ENCODE data around the gene CAP1.

The CAP1 gene

DNA sequence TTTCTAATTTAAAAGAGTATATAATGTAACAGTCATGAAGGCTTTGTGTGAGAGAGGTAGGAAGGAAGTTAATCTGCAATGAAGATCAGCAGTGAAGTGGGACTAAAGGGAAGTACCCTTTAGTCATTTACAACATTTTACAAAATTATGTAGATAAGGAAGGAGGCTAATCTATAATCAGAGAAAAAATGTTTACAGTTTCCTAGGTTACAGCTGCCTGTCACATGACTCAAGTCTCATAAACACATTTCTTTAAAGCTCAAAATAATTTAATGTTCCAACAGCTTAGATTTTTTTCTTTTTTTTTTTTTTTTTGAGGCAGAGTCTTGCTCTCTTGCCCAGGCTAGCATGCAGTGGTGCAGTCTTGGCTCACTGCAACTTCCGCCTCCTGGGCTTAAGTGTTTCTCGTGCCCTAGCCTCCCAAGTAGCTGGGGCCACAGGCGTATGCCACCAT is 26.2 kb upstream of the CAP1 start:
- no peak overlapping the region for H3K4me3 ChIP-seq (ENCODE audit: low read depth in 1 of 2, low read length in 2 of 2)
- no peaks in the 10 kb centered on the region for H3K9me3 ChIP-seq (ENCODE audit: control insufficient read depth in 1 of 2, low read length in 2 of 2)

DNA sequence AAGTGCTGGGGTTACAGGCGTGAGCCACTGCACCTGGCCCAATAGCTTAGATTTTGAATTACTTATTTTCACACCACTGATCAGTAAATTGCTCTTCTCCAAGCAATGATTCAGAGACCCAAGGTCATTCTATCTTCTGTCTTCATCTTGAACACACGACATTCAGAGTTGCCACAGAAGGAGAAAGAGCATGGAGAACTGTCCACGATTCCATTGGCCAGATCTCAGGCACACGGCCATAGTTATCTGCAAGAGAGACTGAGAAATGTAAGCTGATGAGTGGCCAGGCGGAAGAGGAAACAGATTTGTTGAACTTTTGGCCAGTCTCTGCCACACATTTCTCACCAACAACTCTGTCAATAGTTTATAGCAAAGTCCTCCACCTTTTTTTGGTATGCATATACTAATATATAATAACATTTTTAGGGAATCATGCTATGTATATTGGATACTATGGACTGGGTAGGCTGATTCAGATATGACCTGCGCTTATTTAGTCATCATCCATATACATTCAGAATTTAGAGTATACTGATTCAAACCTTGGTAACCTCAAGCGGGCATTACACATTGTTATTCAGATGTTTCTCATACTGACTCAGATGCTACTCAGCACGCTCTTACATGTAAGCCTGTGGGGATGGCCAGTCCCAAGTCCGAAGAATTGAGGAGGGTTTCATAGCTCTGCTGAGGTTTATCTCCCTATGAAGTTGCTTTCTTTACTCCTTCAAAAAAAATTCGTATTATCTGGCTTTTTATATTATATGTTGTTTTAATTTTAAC is 25.5 kb upstream of the CAP1 start:
- Histone ChIP-seq H3K4me1 (ENCODE audit: control insufficient read depth in 1 of 2, insufficient read depth in 2 of 2, low read length in 2 of 2) (no peaks in the 10 kb centered on the region), H3K27me3 (ENCODE audit: low read depth, low read length) (no peaks in the 10 kb centered on the region), H3K4me3 (ENCODE audit: low read depth in 1 of 2, low read length in 2 of 2) (no peak overlapping the region), H3K36me3 (ENCODE audit: control insufficient read depth in 1 of 2, insufficient read depth in 2 of 2, low read length in 2 of 2) (no peaks in the 10 kb centered on the region), H3K27ac (ENCODE audit: low read length) (no peak overlapping the region), H3K9me3 (ENCODE audit: control insufficient read depth in 1 of 2, low read length in 2 of 2) (no peaks in the 10 kb centered on the region)

More for the DNA sequence above, 26.2 kb upstream of the CAP1 start:
- no peaks in the 10 kb centered on the region for H3K27me3 ChIP-seq (ENCODE audit: low read depth, low read length)
- H3K27ac ChIP-seq (ENCODE audit: low read length): no peak overlapping the region
- H3K4me1 ChIP-seq (ENCODE audit: control insufficient read depth in 1 of 2, insufficient read depth in 2 of 2, low read length in 2 of 2): no peaks in the 10 kb centered on the region
- no peaks in the 10 kb centered on the region for H3K36me3 ChIP-seq (ENCODE audit: control insufficient read depth in 1 of 2, insufficient read depth in 2 of 2, low read length in 2 of 2)

DNA sequence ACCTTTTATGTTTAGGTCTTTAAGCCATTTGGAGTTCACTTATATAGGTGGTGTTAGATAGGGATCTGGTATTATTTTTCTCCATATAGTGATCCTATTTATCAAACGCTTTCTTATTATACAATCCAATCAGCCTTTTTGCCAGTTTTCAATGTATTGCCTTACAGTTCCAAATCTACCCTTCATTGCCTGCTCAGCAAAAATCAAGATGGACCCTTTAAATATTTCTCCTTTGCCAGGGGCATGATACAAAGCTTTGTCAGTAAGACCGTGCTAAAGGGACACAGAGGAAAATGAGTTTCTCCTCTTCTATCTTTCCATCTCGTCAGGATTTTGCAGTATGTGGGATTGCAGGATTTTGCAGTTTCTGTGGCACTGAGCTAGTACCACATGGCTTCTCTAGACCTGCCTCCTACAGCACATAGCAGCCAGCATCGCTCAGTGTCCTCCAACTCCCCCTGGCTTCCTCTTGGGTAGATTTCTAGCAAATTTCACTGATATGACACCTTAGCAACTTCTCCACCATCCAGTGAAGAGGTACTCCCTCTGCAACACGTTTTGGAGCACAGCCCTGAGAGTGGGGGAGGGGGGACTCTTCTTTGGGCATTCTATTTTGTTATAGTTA is 22.5 kb upstream of the CAP1 start:
- Histone ChIP-seq H3K27me3 (ENCODE audit: low read depth, low read length) (no peaks in the 10 kb centered on the region), H3K9me3 (ENCODE audit: control insufficient read depth in 1 of 2, low read length in 2 of 2) (peaks cover 0 to 1% of the 10 kb centered on the region in 2 donors), H3K27ac (ENCODE audit: low read length) (no peak overlapping the region), H3K4me3 (ENCODE audit: low read depth in 1 of 2, low read length in 2 of 2) (no peak overlapping the region), H3K36me3 (ENCODE audit: control insufficient read depth in 1 of 2, insufficient read depth in 2 of 2, low read length in 2 of 2) (no peaks in the 10 kb centered on the region), H3K4me1 (ENCODE audit: control insufficient read depth in 1 of 2, insufficient read depth in 2 of 2, low read length in 2 of 2) (no peaks in the 10 kb centered on the region)

DNA sequence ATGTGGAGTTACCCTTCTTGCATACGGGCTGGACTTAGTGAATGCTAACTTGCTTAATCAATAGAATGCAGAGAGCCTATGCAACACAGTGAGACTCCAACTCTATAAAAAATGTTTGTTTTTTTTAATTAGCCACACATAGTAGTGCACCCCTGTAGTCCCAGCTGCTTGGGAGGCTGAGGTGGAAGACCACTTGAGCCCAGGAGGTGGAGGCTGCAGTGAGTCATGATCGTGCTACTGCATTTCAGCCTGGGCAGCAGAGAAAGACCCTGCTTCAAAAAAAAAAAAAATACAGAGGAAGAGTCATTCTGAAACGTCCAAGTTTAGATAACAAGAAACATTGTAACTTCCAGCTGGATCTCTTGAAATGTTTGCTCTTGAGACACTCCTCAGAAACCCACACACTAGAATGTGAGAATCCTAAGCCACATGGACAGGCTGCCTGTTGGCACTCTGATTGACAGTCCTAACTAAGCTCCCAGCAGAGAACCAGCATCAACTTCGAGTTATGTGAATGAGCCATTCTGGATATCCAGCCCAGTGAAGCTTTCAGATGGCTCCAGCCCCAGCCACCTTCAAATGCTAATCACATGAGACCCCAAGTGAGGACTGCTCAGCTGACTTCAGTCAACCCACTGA is 20.0 kb upstream of the CAP1 start:
- Histone ChIP-seq H3K27me3 (ENCODE audit: low read depth, low read length) (no peaks in the 10 kb centered on the region), H3K4me1 (ENCODE audit: control insufficient read depth in 1 of 2, insufficient read depth in 2 of 2, low read length in 2 of 2) (no peaks in the 10 kb centered on the region), H3K27ac (ENCODE audit: low read length) (no peak overlapping the region), H3K4me3 (ENCODE audit: low read depth in 1 of 2, low read length in 2 of 2) (no peak overlapping the region), H3K36me3 (ENCODE audit: control insufficient read depth in 1 of 2, insufficient read depth in 2 of 2, low read length in 2 of 2) (no peaks in the 10 kb centered on the region), H3K9me3 (ENCODE audit: control insufficient read depth in 1 of 2, low read length in 2 of 2) (peaks cover 4 to 5% of the 10 kb centered on the region in 2 donors)

GRCh38 chr1:40023379-40023944 is 17.1 kb upstream of the CAP1 start:
- Histone ChIP-seq H3K4me3 (ENCODE audit: low read depth in 1 of 2, low read length in 2 of 2) (no peak overlapping the region), H3K27ac (ENCODE audit: low read length) (no peak overlapping the region), H3K4me1 (ENCODE audit: control insufficient read depth in 1 of 2, insufficient read depth in 2 of 2, low read length in 2 of 2) (no peaks in the 10 kb centered on the region), H3K9me3 (ENCODE audit: control insufficient read depth in 1 of 2, low read length in 2 of 2) (peaks cover 4 to 5% of the 10 kb centered on the region in 2 donors), H3K36me3 (ENCODE audit: control insufficient read depth in 1 of 2, insufficient read depth in 2 of 2, low read length in 2 of 2) (no peaks in the 10 kb centered on the region), H3K27me3 (ENCODE audit: low read depth, low read length) (no peaks in the 10 kb centered on the region)

- Histone ChIP-seq H3K4me3 (ENCODE audit: low read depth in 1 of 2, low read length in 2 of 2) (no peak overlapping the region), H3K9me3 (ENCODE audit: control insufficient read depth in 1 of 2, low read length in 2 of 2) (peaks cover 4 to 5% of the 10 kb centered on the region in 2 donors), H3K4me1 (ENCODE audit: control insufficient read depth in 1 of 2, insufficient read depth in 2 of 2, low read length in 2 of 2) (no peaks in the 10 kb centered on the region), H3K27ac (ENCODE audit: low read length) (no peak overlapping the region), H3K27me3 (ENCODE audit: low read depth, low read length) (no peaks in the 10 kb centered on the region), H3K36me3 (ENCODE audit: control insufficient read depth in 1 of 2, insufficient read depth in 2 of 2, low read length in 2 of 2) (no peaks in the 10 kb centered on the region)
Measured at GRCh38 chr1:40024671-40025070, 15.9 kb upstream of the CAP1 start.

- H3K4me1 ChIP-seq (ENCODE audit: control insufficient read depth in 1 of 2, insufficient read depth in 2 of 2, low read length in 2 of 2): peaks cover 0 to 6% of the 10 kb centered on the region in 2 donors
- H3K4me3 ChIP-seq (ENCODE audit: low read depth in 1 of 2, low read length in 2 of 2): no peak overlapping the region
- no peaks in the 10 kb centered on the region for H3K36me3 ChIP-seq (ENCODE audit: control insufficient read depth in 1 of 2, insufficient read depth in 2 of 2, low read length in 2 of 2)
- peaks cover 4 to 5% of the 10 kb centered on the region in 2 donors for H3K9me3 ChIP-seq (ENCODE audit: control insufficient read depth in 1 of 2, low read length in 2 of 2)
- H3K27me3 ChIP-seq (ENCODE audit: low read depth, low read length): no peaks in the 10 kb centered on the region
- no peak overlapping the region for H3K27ac ChIP-seq (ENCODE audit: low read length)
Measured at GRCh38 chr1:40027647-40028046, 12.9 kb upstream of the CAP1 start.

DNA sequence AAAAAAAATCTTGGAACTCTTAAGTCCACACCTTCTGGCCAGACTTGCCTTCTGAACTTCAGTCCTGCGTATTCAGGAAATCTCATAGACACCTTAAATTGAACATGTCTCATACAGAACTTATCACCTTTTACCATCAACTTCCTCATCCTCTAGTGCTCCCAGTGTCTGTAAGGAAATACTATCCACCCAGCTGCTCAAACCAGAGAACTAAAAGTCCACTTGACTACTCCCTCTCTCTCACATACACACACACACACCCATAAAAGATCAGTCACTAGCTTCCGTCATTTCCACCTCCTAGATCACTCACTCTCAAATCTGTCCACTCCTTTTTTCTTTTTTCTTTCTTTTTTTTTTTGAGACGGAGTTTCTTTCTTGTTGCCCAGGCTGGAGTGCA is 10.9 kb upstream of the CAP1 start:
- H3K27ac ChIP-seq (ENCODE audit: low read length): no peak overlapping the region
- no peaks in the 10 kb centered on the region for H3K36me3 ChIP-seq (ENCODE audit: control insufficient read depth in 1 of 2, insufficient read depth in 2 of 2, low read length in 2 of 2)
- H3K4me3 ChIP-seq (ENCODE audit: low read depth in 1 of 2, low read length in 2 of 2): no peak overlapping the region
- peaks cover 0 to 9% of the 10 kb centered on the region in 2 donors for H3K4me1 ChIP-seq (ENCODE audit: control insufficient read depth in 1 of 2, insufficient read depth in 2 of 2, low read length in 2 of 2)
- H3K9me3 ChIP-seq (ENCODE audit: control insufficient read depth in 1 of 2, low read length in 2 of 2): no peaks in the 10 kb centered on the region
- H3K27me3 ChIP-seq (ENCODE audit: low read depth, low read length): no peaks in the 10 kb centered on the region

DNA sequence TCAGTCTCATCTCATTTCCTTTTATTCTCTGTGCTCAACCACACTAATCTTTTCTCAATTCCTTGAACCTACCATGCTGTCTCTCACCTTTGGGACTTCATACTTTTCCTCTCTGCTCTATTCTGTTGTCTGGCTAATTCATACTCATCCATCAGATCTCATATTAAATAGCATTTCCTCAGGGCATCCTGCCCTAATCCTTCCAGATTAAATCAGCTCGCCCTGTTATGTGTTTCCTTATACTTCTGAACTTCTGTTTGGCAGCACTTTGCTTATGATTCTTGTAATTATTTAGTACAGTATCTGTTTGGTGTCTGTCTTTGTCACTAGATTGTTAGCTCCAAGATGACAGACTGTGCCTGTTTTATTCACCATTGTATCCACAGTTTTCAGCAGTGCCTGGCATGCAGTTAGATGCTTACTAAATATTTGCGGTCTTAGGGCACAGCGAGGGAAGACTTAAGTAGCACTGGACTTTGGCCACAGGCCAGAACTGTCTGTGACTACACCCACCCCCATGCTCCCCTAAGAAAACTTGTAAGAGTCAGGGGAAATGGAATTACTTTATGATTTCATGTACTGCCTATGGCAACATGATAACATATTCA is 9.9 kb upstream of the CAP1 start:
- no peak overlapping the region for H3K27ac ChIP-seq (ENCODE audit: low read length)
- H3K4me3 ChIP-seq (ENCODE audit: low read depth in 1 of 2, low read length in 2 of 2): no peak overlapping the region
- no peaks in the 10 kb centered on the region for H3K36me3 ChIP-seq (ENCODE audit: control insufficient read depth in 1 of 2, insufficient read depth in 2 of 2, low read length in 2 of 2)
- H3K27me3 ChIP-seq (ENCODE audit: low read depth, low read length): no peaks in the 10 kb centered on the region
- no peaks in the 10 kb centered on the region for H3K9me3 ChIP-seq (ENCODE audit: control insufficient read depth in 1 of 2, low read length in 2 of 2)
- peaks cover 7 to 15% of the 10 kb centered on the region in 2 donors for H3K4me1 ChIP-seq (ENCODE audit: control insufficient read depth in 1 of 2, insufficient read depth in 2 of 2, low read length in 2 of 2)

GRCh38 chr1:40032240-40032891 is 8.2 kb upstream of the CAP1 start:
- Histone ChIP-seq H3K4me3 (ENCODE audit: low read depth in 1 of 2, low read length in 2 of 2) (no peak overlapping the region), H3K4me1 (ENCODE audit: control insufficient read depth in 1 of 2, insufficient read depth in 2 of 2, low read length in 2 of 2) (peaks cover 20 to 23% of the 10 kb centered on the region in 2 donors), H3K27ac (ENCODE audit: low read length) (no peak overlapping the region), H3K9me3 (ENCODE audit: control insufficient read depth in 1 of 2, low read length in 2 of 2) (no peaks in the 10 kb centered on the region), H3K36me3 (ENCODE audit: control insufficient read depth in 1 of 2, insufficient read depth in 2 of 2, low read length in 2 of 2) (no peaks in the 10 kb centered on the region), H3K27me3 (ENCODE audit: low read depth, low read length) (no peaks in the 10 kb centered on the region)

Data from muscle layer of duodenum (tissue), 2 donors.